SK-N-SH (cell line): Measurements from ENCODE around the gene TERB2. TPM values are rescaled to one million over a fixed set of nuclear protein-coding genes. Genes with fewer than 3 reads are reported as not detected.

Experiments
- CTCF ChIA-PET: fragments of 300-600, 350-600 bp; formaldehyde crosslinking; extraction: SDS; loops from one replicate; lab custom pipeline; 2021; lab: Yijun Ruan, JAX
- POLR2A ChIA-PET: fragments of 350-600 bp; sonication (Branson Sonifier 250); formaldehyde crosslinking; extraction: SDS; loops from one replicate; lab custom pipeline; 2020; ENCODE audit warnings: antibody characterized with exemption, inconsistent platforms; lab: Yijun Ruan, JAX
- DNase-seq: peaks from one replicate; pipeline ENCODE4 v3.0.0; 2012
- H2AFZ ChIP-seq: fragments of 200-600 bp; sonication (generic); 2 replicates; pipeline ENCODE4 v1.8.1; 2016; ENCODE audit warnings: antibody characterized with exemption, mild to moderate bottlenecking, low read depth
- H3F3A ChIP-seq: fragments of 200-600 bp; sonication (generic); replicated peaks from 2 replicates; pipeline ENCODE3; 2016; ENCODE audit warnings: antibody characterized with exemption, mild to moderate bottlenecking; ENCODE audit not compliant: insufficient read depth
- H3K27ac ChIP-seq, 2 experiments: fragments of 200-500 bp in 1 of 2; fragments of 200-600 bp in 1 of 2; sonication (Bioruptor generic) in 1 of 2; sonication (generic), shearing (Covaris generic) in 1 of 2; 2 replicates each; pipeline versions ENCODE4 v1.5.1 to v1.6.1; 2014 to 2016; ENCODE audit warnings: low read depth in 2 of 2, inconsistent platforms in 1 of 2, low read length in 1 of 2, mild to moderate bottlenecking in 1 of 2, mixed read lengths in 1 of 2
- H3K27me3 ChIP-seq: fragments of 200-600 bp; sonication (generic), shearing (Covaris generic); 2 replicates; pipeline ENCODE4 v1.6.1; 2016; ENCODE audit warnings: mixed run types; ENCODE audit not compliant: insufficient read depth
- H3K36me3 ChIP-seq, 2 experiments: fragments of 200-500 bp in 1 of 2; fragments of 200-600 bp in 1 of 2; sonication (Bioruptor generic) in 1 of 2; sonication (generic) in 1 of 2; replicated peaks in 1 of 2; 2 replicates each; pipeline versions ENCODE3 to v1.5.1; 2014 to 2016; ENCODE audit warnings: low read length in 1 of 2, mild to moderate bottlenecking in 1 of 2; ENCODE audit not compliant: insufficient read depth in 2 of 2, control insufficient read depth in 1 of 2
- H3K4me1 ChIP-seq, 2 experiments: fragments of 200-500 bp in 1 of 2; fragments of 200-600 bp in 1 of 2; sonication (Bioruptor generic) in 1 of 2; sonication (generic), shearing (Covaris generic) in 1 of 2; 2 replicates each; pipeline versions ENCODE4 v1.5.1 to v1.6.1; 2014 to 2016; ENCODE audit warnings: low read depth in 1 of 2, low read length in 1 of 2, mixed run types in 1 of 2; ENCODE audit not compliant: insufficient read depth in 2 of 2, control insufficient read depth in 1 of 2
- H3K4me2 ChIP-seq: fragments of 200-600 bp; sonication (generic), shearing (Covaris generic); 2 replicates; pipeline ENCODE4 v1.6.1; 2017; ENCODE audit warnings: mixed run types
- H3K4me3 ChIP-seq, 2 experiments: fragments of 200-500 bp in 1 of 2; fragments of 200-600 bp in 1 of 2; sonication (Bioruptor generic) in 1 of 2; sonication (generic), shearing (Covaris generic) in 1 of 2; 2 replicates each; pipeline versions ENCODE4 v1.5.1 to v1.8.1; 2014 to 2016; ENCODE audit warnings: low read depth in 2 of 2, inconsistent platforms in 1 of 2, low read length in 1 of 2, mild to moderate bottlenecking in 1 of 2, mixed read lengths in 1 of 2, moderate library complexity in 1 of 2
- H3K79me2 ChIP-seq: fragments of 200-600 bp; sonication (generic); 2 replicates; pipeline ENCODE4 v1.8.1; 2017; ENCODE audit warnings: mild to moderate bottlenecking; ENCODE audit not compliant: insufficient read depth
- H3K9ac ChIP-seq: fragments of 200-600 bp; sonication (generic); 2 replicates; pipeline ENCODE4 v1.6.1; 2017; ENCODE audit warnings: mixed run types
- H3K9me2 ChIP-seq: fragments of 200-600 bp; sonication (generic); 2 replicates; pipeline ENCODE4 v1.6.1; 2017; ENCODE audit warnings: mixed run types
- H3K9me3 ChIP-seq: fragments of 200-600 bp; sonication (generic); 2 replicates; pipeline ENCODE4 v1.6.1; 2017; ENCODE audit warnings: mixed run types, mild to moderate bottlenecking, moderate library complexity
- H4K20me1 ChIP-seq: fragments of 200-600 bp; sonication (generic); 2 replicates; pipeline ENCODE4 v1.6.1; 2017; ENCODE audit warnings: mild to moderate bottlenecking, mixed run types; ENCODE audit not compliant: insufficient read depth
- CHD2 ChIP-seq: fragments of 150-350 bp; IDR thresholded peaks from 2 replicates; pipeline ENCODE4 v1.6.1; 2018; ENCODE audit warnings: low read length; ENCODE audit not compliant: partially characterized antibody
- CTCF ChIP-seq: fragments of 200-600 bp; sonication (generic); IDR thresholded peaks from 2 replicates; pipeline ENCODE4 v1.6.1; 2017; ENCODE audit warnings: antibody characterized with exemption, mild to moderate bottlenecking, moderate library complexity
- ELF1 ChIP-seq: IDR thresholded peaks from 2 replicates; pipeline ENCODE4 v1.4.0; 2012
- EP300 ChIP-seq, 2 experiments: IDR thresholded peaks; 2 replicates each; pipeline versions ENCODE4 v1.4.0 to v1.6.1; 2012; ENCODE audit warnings: borderline replicate concordance in 1 of 2, low read depth in 1 of 2, low read length in 1 of 2
- FOXM1 ChIP-seq: IDR thresholded peaks from 2 replicates; pipeline ENCODE4 v1.4.0; 2012; ENCODE audit warnings: low read depth, mild to moderate bottlenecking
- GABPA ChIP-seq: IDR thresholded peaks from 2 replicates; pipeline ENCODE4 v1.4.0; 2012; ENCODE audit warnings: low read depth, mild to moderate bottlenecking
- GATA2 ChIP-seq: sonication (generic); formaldehyde crosslinking; IDR thresholded peaks from 2 replicates; pipeline ENCODE4 v1.5.0; 2020; ENCODE audit warnings: mild to moderate bottlenecking, missing genetic modification reagents
- JUND ChIP-seq: IDR thresholded peaks from 2 replicates; pipeline ENCODE4 v1.4.0; 2012
- NFIC ChIP-seq: IDR thresholded peaks from 2 replicates; pipeline ENCODE4 v1.4.0; 2012; ENCODE audit warnings: borderline replicate concordance
- RAD21 ChIP-seq: IDR thresholded peaks from 2 replicates; pipeline ENCODE4 v1.6.1; 2012; ENCODE audit warnings: mild to moderate bottlenecking, low read length
- RFX5 ChIP-seq: IDR thresholded peaks from 2 replicates; pipeline ENCODE4 v1.6.1; 2012; ENCODE audit warnings: mild to moderate bottlenecking, improper control_type of control experiment, low read length
- RXRA ChIP-seq: IDR thresholded peaks from 2 replicates; pipeline ENCODE4 v1.4.0; 2012; ENCODE audit warnings: low read depth, mild to moderate bottlenecking, borderline replicate concordance
- SIN3A ChIP-seq: IDR thresholded peaks from 2 replicates; pipeline ENCODE4 v1.6.1; 2012; ENCODE audit warnings: low read depth, mild to moderate bottlenecking, low read length, moderate library complexity, borderline replicate concordance
- SMC3 ChIP-seq: IDR thresholded peaks from 2 replicates; pipeline ENCODE4 v1.6.1; 2012; ENCODE audit warnings: low read depth, low read length, improper control_type of control experiment
- TAF1 ChIP-seq: IDR thresholded peaks from 2 replicates; pipeline ENCODE4 v1.6.1; 2012; ENCODE audit warnings: low read depth, mild to moderate bottlenecking, low read length, moderate library complexity, borderline replicate concordance
- TCF12 ChIP-seq: IDR thresholded peaks from 2 replicates; pipeline ENCODE4 v1.4.0; 2012
- TEAD4 ChIP-seq: IDR thresholded peaks from 2 replicates; pipeline ENCODE4 v1.4.0; 2012; ENCODE audit warnings: mild to moderate bottlenecking, borderline replicate concordance; ENCODE audit not compliant: insufficient read depth
- USF1 ChIP-seq: IDR thresholded peaks from 2 replicates; pipeline ENCODE4 v1.4.0; 2012; ENCODE audit warnings: low read depth, borderline replicate concordance
- ZBTB33 ChIP-seq: IDR thresholded peaks from 2 replicates; pipeline ENCODE4 v1.4.0; 2012; ENCODE audit warnings: low read depth, borderline replicate concordance
- WGBS: methylation state at CpG from one replicate; pipeline ENCODE4 v1.1.6; 2017; ENCODE audit warnings: low lambda C conversion rate; 5-methylcytosine and 5-hydroxymethylcytosine counted together
- polyA plus RNA-seq, 3 experiments: library from polyadenylated mRNA; depleted of rRNA; stranded (reverse); fragments of >200 nt; gene quantifications; 2 replicates each; pipeline ENCODE4 v1.2.3, GENCODE V29; 2012
- TF ChIP-seq, protein P1 (sequence below): IDR thresholded peaks from 2 replicates; pipeline ENCODE4 v1.6.1; 2012; ENCODE audit warnings: mild to moderate bottlenecking, low read depth, low read length, moderate library complexity

The TERB2 gene
- polyA plus RNA-seq (2012; rRNA removed) = not detected in 2 replicates
- not detected in 2 replicates for polyA plus RNA-seq (2012; cell fraction: cytosol; rRNA removed)
- not detected in 2 replicates for polyA plus RNA-seq (2012; cell fraction: nucleus; rRNA removed)

DNA sequence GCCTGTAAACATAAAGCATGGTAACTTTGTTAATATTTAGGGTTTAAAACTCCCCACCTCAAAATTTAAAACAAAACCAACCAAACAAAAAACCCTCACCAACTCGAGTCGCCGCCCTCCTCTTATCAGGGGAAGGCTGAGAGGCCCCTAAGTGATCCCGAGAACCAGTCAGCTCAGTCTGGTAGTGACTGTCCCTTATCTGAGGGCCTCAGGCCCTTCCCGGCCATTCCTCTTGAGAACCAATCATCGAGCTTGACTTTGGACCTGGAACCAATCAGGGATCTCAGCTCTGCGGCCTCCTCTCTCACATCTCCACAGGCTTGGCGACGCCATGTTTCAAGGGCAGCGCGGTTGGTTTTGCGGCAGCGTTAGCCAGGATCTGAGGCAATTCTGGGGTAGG lies at the start of gene TERB2:
TSS of gene TERB2 (plus strand) at position 300 of the 400 bp plus-strand sequence. CDS start at position 332, 32 bp downstream.
- no peaks in the 10 kb centered on the region for H3K27me3 ChIP-seq
- H3F3A ChIP-seq = no peaks in the 10 kb centered on the region
- H3K36me3 ChIP-seq = no peaks in the 10 kb centered on the region
- H3K4me1 ChIP-seq = no peaks in the 10 kb centered on the region
- no peak within 1 kb of the TSS for H3K27ac ChIP-seq
- no peak within 1 kb of the TSS for H2AFZ ChIP-seq
- no peaks in the 10 kb centered on the region for H3K9me3 ChIP-seq
- no peak within 1 kb of the TSS for H3K4me2 ChIP-seq
- no peaks in the 10 kb centered on the region for H3K79me2 ChIP-seq
- DNase-seq = no peak
- TF ChIP-seq TEAD4 (no peak), ELF1 (no peak), TAF1 (no peak), USF1 (no peak), NFIC (no peak), RFX5 (no peak), CHD2 (no peak), SIN3A (no peak), FOXM1 (no peak), RAD21 (no peak), TCF12 (no peak), CTCF (no peak), JUND (no peak), SMC3 (no peak), GABPA (no peak), ZBTB33 (no peak), EP300 (IDR thresholded peaks at IDR 0.05; ENCODE audit: borderline replicate concordance in 1 of 2, low read depth in 1 of 2, low read length in 1 of 2) (no peak), RXRA (no peak), GATA2 (no peak)
- TF ChIP-seq, protein P1, sequence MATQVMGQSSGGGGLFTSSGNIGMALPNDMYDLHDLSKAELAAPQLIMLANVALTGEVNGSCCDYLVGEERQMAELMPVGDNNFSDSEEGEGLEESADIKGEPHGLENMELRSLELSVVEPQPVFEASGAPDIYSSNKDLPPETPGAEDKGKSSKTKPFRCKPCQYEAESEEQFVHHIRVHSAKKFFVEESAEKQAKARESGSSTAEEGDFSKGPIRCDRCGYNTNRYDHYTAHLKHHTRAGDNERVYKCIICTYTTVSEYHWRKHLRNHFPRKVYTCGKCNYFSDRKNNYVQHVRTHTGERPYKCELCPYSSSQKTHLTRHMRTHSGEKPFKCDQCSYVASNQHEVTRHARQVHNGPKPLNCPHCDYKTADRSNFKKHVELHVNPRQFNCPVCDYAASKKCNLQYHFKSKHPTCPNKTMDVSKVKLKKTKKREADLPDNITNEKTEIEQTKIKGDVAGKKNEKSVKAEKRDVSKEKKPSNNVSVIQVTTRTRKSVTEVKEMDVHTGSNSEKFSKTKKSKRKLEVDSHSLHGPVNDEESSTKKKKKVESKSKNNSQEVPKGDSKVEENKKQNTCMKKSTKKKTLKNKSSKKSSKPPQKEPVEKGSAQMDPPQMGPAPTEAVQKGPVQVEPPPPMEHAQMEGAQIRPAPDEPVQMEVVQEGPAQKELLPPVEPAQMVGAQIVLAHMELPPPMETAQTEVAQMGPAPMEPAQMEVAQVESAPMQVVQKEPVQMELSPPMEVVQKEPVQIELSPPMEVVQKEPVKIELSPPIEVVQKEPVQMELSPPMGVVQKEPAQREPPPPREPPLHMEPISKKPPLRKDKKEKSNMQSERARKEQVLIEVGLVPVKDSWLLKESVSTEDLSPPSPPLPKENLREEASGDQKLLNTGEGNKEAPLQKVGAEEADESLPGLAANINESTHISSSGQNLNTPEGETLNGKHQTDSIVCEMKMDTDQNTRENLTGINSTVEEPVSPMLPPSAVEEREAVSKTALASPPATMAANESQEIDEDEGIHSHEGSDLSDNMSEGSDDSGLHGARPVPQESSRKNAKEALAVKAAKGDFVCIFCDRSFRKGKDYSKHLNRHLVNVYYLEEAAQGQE = no peak
- TF ChIP-seq, all 33 proteins: peak for 0
- ChIA-PET POLR2A (no interaction called here), CTCF (interaction anchor here (1.3 to 2.5 kb wide), 2 partner anchors 81 to 162 kb away, joined by 3 to 8 read pairs; no protein-coding TSS in a partner anchor)
- Histone ChIP-seq H3K9me2 (no peaks in the 10 kb centered on the region), H3K9ac (no peak within 1 kb of the TSS), H3K4me3 (no peak within 1 kb of the TSS), H4K20me1 (no peaks in the 10 kb centered on the region)
- WGBS = 73% methylated on average over 13 of the region's 13 CpGs
